ENCODE results near the gene TMCC3.

- TF ChIP-seq CTCF (IDR thresholded peaks at IDR 0.05) (no peak), POLR2AphosphoS5 (IDR thresholded peaks at IDR 0.05; ENCODE audit: insufficient read depth in 1 of 2, low read depth in 1 of 2) (no peak)
Measured at GRCh38 chr12:94604366-94604698, 46.0 kb downstream of the TMCC3 start.

Data from vagina (tissue), 2 donors.